ENCODE data around the gene NEUROD1.

DNA sequence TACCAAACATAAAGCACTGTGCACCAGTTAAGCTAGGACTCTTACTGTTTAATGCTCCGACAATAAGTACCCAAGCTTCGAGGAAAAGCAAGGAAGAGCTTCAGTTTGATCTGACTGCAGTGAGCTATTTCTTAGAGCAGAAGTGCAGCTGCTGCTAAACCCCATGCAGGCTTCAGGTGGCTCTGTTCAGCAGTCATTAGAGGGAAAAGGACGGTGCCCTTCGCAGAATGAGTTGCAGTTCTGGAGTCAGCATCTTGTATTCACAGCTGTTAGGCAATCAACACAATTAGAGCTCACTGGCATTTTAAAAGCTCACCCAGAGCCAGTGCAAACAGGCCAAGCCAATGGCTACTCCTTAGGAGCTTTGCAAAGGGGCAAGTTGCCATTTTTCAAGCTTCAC is 21.9 kb downstream of the NEUROD1 start:
- TF ChIP-seq, protein P1, sequence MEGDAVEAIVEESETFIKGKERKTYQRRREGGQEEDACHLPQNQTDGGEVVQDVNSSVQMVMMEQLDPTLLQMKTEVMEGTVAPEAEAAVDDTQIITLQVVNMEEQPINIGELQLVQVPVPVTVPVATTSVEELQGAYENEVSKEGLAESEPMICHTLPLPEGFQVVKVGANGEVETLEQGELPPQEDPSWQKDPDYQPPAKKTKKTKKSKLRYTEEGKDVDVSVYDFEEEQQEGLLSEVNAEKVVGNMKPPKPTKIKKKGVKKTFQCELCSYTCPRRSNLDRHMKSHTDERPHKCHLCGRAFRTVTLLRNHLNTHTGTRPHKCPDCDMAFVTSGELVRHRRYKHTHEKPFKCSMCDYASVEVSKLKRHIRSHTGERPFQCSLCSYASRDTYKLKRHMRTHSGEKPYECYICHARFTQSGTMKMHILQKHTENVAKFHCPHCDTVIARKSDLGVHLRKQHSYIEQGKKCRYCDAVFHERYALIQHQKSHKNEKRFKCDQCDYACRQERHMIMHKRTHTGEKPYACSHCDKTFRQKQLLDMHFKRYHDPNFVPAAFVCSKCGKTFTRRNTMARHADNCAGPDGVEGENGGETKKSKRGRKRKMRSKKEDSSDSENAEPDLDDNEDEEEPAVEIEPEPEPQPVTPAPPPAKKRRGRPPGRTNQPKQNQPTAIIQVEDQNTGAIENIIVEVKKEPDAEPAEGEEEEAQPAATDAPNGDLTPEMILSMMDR (IDR thresholded peaks at IDR 0.05; ENCODE audit: low read depth, low read length): no peak
- TF ChIP-seq POLR2A (IDR thresholded peaks at IDR 0.05; ENCODE audit: extremely low read depth, insufficient read length): no peak
- TF ChIP-seq, protein P2, sequence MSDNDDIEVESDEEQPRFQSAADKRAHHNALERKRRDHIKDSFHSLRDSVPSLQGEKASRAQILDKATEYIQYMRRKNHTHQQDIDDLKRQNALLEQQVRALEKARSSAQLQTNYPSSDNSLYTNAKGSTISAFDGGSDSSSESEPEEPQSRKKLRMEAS (IDR thresholded peaks at IDR 0.05; ENCODE audit: low read depth, low read length): no peak
